Heart left ventricle (tissue), 16 donors: ENCODE measurements around the gene OR10A2. TPM values are rescaled to one million over a fixed set of nuclear protein-coding genes. Genes with fewer than 3 reads are reported as not detected.

Source experiments
- ATAC-seq, 4 donors: fragments of 200-7000 bp; cut with Tn5 transposase; one replicate each; pipeline ENCODE4 v1.9.1; 2020 to 2022; ENCODE audit warnings: moderate library complexity in 4 of 4, mild to moderate bottlenecking in 3 of 4, moderate number of reproducible peaks in 1 of 4
- DNase-seq, 5 donors: peaks; one replicate each; pipeline ENCODE4 v3.0.0-alpha.2; 2020
- H3K27ac ChIP-seq, 12 donors: fragments of 200-600 bp; sonication (generic) in 4 of 12; one replicate each; pipeline versions ENCODE4 v1.5.0 to v1.8.0; 2016 to 2022; ENCODE audit warnings: mild to moderate bottlenecking in 2 of 12
- H3K27me3 ChIP-seq, 9 donors: fragments of 200-600 bp; sonication (generic) in 2 of 9; one replicate each; pipeline versions ENCODE4 v1.5.1 to v1.8.0; 2016 to 2022; ENCODE audit warnings: mild to moderate bottlenecking in 3 of 9
- H3K36me3 ChIP-seq, 9 donors: fragments of 200-600 bp; sonication (generic) in 2 of 9; one replicate each; pipeline versions ENCODE4 v1.5.0 to v1.8.0; 2018 to 2022; ENCODE audit warnings: mild to moderate bottlenecking in 2 of 9
- H3K4me1 ChIP-seq, 12 donors: fragments of 200-600 bp; sonication (generic) in 4 of 12; one replicate each; pipeline versions ENCODE4 v1.5.0 to v1.8.0; 2016 to 2022; ENCODE audit warnings: mild to moderate bottlenecking in 3 of 12
- H3K4me3 ChIP-seq, 12 donors: fragments of 200-600 bp; sonication (generic) in 4 of 12; one replicate each; pipeline versions ENCODE4 v1.5.0 to v1.8.0; 2017 to 2022; ENCODE audit warnings: mild to moderate bottlenecking in 9 of 12, moderate library complexity in 4 of 12
- H3K9me3 ChIP-seq, 12 donors: fragments of 200-600 bp; sonication (generic) in 4 of 12; one replicate each; pipeline versions ENCODE4 v1.5.0 to v1.8.0; 2016 to 2022; ENCODE audit warnings: mild to moderate bottlenecking in 1 of 12
- POLR2A ChIP-seq, 2 donors: fragments of 450-650 bp; IDR thresholded peaks; one replicate each; pipeline ENCODE4 v1.6.1; 2017; ENCODE audit warnings: antibody characterized with exemption in 2 of 2, mild to moderate bottlenecking in 2 of 2, moderate library complexity in 2 of 2
- WGBS, 4 donors: extraction: QIAGEN DNeasy Blood & Tissue Kit in 2 of 4; methylation state at CpG; one replicate each; pipeline versions ENCODE4 v1.1.5 to v1.1.7; 2013 to 2018; 5-methylcytosine and 5-hydroxymethylcytosine counted together
- intact Hi-C, 10 donors: fragments of 100-400 bp; cut with DNase I; formaldehyde crosslinking; loops; one replicate each; pipeline versions ENCODE4 v1.11.1 to v1.14.2; 2022
- polyA plus RNA-seq, 2 donors: library from polyadenylated mRNA; stranded (reverse); fragments of 200-250 nt; gene quantifications; one replicate each; pipeline ENCODE4 v1.2.3, GENCODE V29; 2013
- total RNA-seq, 9 donors: library from RNA; depleted of rRNA in 2 of 9; stranded (reverse); fragments of >200 nt in 2 of 9; fragmentation: NEBNext Ultra II Directional in 3 of 9; extraction: Animal tissue kit (Norgen Biotek cat#: 25700) in 3 of 9; gene quantifications; one replicate each; pipeline versions ENCODE4 v1.1.0 to v1.2.4, GENCODE V29; 2016 to 2023
- TF ChIP-seq, protein P1 (sequence below), 12 donors: fragments of 200-600 bp; sonication (generic) in 4 of 12; IDR thresholded peaks; one replicate each; pipeline versions ENCODE4 v1.5.0 to v1.8.0; 2018 to 2022; ENCODE audit warnings: antibody characterized with exemption in 12 of 12, mild to moderate bottlenecking in 5 of 12
- donor health status: ischemic (EF 13 %, LVEDD 7.1; RV severe dilation, severe dysfunction).
- donor health status: healthy with polysubstance abuse.
- donor health status: DM: no; HTN: yes; CAD: no.
- donor health status: DM: no; HTN: no; CAD: no.
- donor health status: ischemic (EF 25% LVEDD 6.9; RV normal size, moderate dysfunction).
- donor health status: ischemic (EF 25% LVEDD 5.7; RV mildly dilated, moderate dysfunction).
- donor health status: healthy.
- donor health status: DM: yes; HTN: yes; CAD: no.
- donor health status: ischemic (EF 35%, LVEDD 5.7; RV mildly dilated, moderate dysfunction).
- donor health status: nonischemic (EF 11% LVEDD 7.7; RV severe dilation, severe dysfunction).
- donor health status: DM: yes; HTN: yes; CAD: no.
- donor health status: PGD.
- donor health status: ischemic (EF 29% LVEDD 5.4; RV normal size, mild dysfunction).
- donor health status: nonischemic (EF 23%, LVEDD 6.1; RV moderate dilation, normal function).

Gene OR10A2
- total and polyA plus RNA-seq, 11 donors, result not detected

DNA sequence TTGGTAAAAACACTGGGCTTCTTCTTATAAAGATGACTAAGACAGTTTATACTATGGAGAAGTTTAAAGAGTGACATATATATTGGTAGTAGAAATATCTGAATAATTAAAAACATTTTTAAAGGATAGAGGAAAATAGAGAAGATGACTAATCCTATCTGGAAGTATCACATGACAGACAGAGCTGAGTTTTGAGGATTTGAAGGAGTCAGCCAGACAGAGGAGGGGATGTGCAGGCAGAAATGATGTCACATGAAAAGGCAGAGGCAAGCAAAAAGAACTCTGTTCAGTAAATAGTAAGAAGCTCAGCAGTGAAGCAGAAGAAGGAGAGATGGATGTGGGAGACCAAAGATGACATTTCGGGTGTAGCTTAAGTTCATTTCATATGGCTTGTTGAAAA, 1.6 kb downstream of the OR10A2 start:
- intact Hi-C loops, result no loop called here
- TF ChIP-seq, protein P1, sequence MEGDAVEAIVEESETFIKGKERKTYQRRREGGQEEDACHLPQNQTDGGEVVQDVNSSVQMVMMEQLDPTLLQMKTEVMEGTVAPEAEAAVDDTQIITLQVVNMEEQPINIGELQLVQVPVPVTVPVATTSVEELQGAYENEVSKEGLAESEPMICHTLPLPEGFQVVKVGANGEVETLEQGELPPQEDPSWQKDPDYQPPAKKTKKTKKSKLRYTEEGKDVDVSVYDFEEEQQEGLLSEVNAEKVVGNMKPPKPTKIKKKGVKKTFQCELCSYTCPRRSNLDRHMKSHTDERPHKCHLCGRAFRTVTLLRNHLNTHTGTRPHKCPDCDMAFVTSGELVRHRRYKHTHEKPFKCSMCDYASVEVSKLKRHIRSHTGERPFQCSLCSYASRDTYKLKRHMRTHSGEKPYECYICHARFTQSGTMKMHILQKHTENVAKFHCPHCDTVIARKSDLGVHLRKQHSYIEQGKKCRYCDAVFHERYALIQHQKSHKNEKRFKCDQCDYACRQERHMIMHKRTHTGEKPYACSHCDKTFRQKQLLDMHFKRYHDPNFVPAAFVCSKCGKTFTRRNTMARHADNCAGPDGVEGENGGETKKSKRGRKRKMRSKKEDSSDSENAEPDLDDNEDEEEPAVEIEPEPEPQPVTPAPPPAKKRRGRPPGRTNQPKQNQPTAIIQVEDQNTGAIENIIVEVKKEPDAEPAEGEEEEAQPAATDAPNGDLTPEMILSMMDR (IDR thresholded peaks at IDR 0.05), result no peak
- TF ChIP-seq POLR2A (IDR thresholded peaks at IDR 0.05), result no peak
- no peaks in the 10 kb centered on the region for H3K27me3 ChIP-seq
- no peak for ATAC-seq
- 77 to 86% (median 82%) methylated on average over 1 of the region's 1 CpG for WGBS, 4 donors
- H3K36me3 ChIP-seq, result no peaks in the 10 kb centered on the region
- H3K27ac ChIP-seq, result no peak overlapping the region
- no peak for DNase-seq
- no peaks in the 10 kb centered on the region for H3K9me3 ChIP-seq
- no peaks in the 10 kb centered on the region for H3K4me1 ChIP-seq
- no peak overlapping the region for H3K4me3 ChIP-seq

GRCh38 chr11:6871278-6871677, 8.4 kb downstream of the OR10A2 start:
- no peaks in the 10 kb centered on the region for H3K9me3 ChIP-seq

GRCh38 chr11:6875761-6876160, 12.9 kb downstream of the OR10A2 start:
- H3K4me3 ChIP-seq, result no peak overlapping the region
- H3K27ac ChIP-seq, result no peak overlapping the region
- H3K36me3 ChIP-seq, result no peaks in the 10 kb centered on the region
- ATAC-seq (no peak), DNase-seq (no peak)
- 82 to 88% (median 86%) methylated on average over 2 of the region's 2 CpGs for WGBS, 4 donors
- no peaks in the 10 kb centered on the region for H3K4me1 ChIP-seq
- TF ChIP-seq POLR2A (IDR thresholded peaks at IDR 0.05), result no peak
- TF ChIP-seq, protein P1 (IDR thresholded peaks at IDR 0.05), result no peak
- peaks cover 0 to 7% (median 0%) of the 10 kb centered on the region in 12 donors for H3K9me3 ChIP-seq
- intact Hi-C loops, result no loop called here
- H3K27me3 ChIP-seq, result no peaks in the 10 kb centered on the region

More at GRCh38 chr11:6871278-6871677, 8.4 kb downstream of the OR10A2 start:
- WGBS, 4 donors, result 78 to 85% (median 82%) methylated on average over 1 of the region's 1 CpG
- Histone ChIP-seq H3K27ac (no peak overlapping the region), H3K4me3 (no peak overlapping the region), H3K4me1 (no peaks in the 10 kb centered on the region), H3K27me3 (no peaks in the 10 kb centered on the region), H3K36me3 (no peaks in the 10 kb centered on the region)
- ATAC-seq (no peak), DNase-seq (no peak)
- TF ChIP-seq POLR2A (IDR thresholded peaks at IDR 0.05), result no peak
- TF ChIP-seq, protein P1 (IDR thresholded peaks at IDR 0.05), result no peak
- intact Hi-C loops, result no loop called here

- Histone ChIP-seq H3K36me3 (no peaks in the 10 kb centered on the region), H3K4me3 (no peak within 1 kb of the TSS), H3K4me1 (no peaks in the 10 kb centered on the region), H3K9me3 (peaks cover 0 to 7% (median 0%) of the 10 kb centered on the region in 12 donors), H3K27ac (no peak within 1 kb of the TSS), H3K27me3 (no peaks in the 10 kb centered on the region)
- intact Hi-C loops, result no loop called here
- ATAC-seq, result no peak
- no peak for TF ChIP-seq POLR2A (IDR thresholded peaks at IDR 0.05)
- TF ChIP-seq, protein P1 (IDR thresholded peaks at IDR 0.05), result no peak
- 85 to 100% (median 95%) methylated on average over 1 of the region's 1 CpG for WGBS, 4 donors
- no peak for DNase-seq
Measured at GRCh38 chr11:6876325-6876724, 13.5 kb downstream of the OR10A2 start, which contains the start of gene OR10A4. OR10A4 (plus strand) TSS chr11:6876625; CDS start chr11:6876648, 23 bp downstream.
